Urinary bladder (tissue), 4 donors: Measurements from ENCODE around the gene HAPLN3. TPM values are rescaled to one million over a fixed set of nuclear protein-coding genes. Genes with fewer than 3 reads are reported as not detected.

Source experiments
- DNase-seq: peaks from one replicate; pipeline ENCODE4 v3.0.0-alpha.2; 2015; ENCODE audit errors: extremely low spot score
- H3K27ac ChIP-seq: one replicate; pipeline ENCODE4 v1.5.1; 2013; ENCODE audit warnings: low read depth, mild to moderate bottlenecking, moderate library complexity
- H3K36me3 ChIP-seq: one replicate; pipeline ENCODE4 v1.6.1; 2013; ENCODE audit warnings: mild to moderate bottlenecking, moderate library complexity; ENCODE audit not compliant: insufficient read depth
- H3K4me1 ChIP-seq: one replicate; pipeline ENCODE4 v1.6.1; 2013; ENCODE audit warnings: mild to moderate bottlenecking, moderate library complexity; ENCODE audit not compliant: insufficient read depth
- H3K4me3 ChIP-seq: one replicate; pipeline ENCODE4 v1.5.1; 2013; ENCODE audit warnings: low read depth, low read length
- WGBS: extraction: QIAGEN DNeasy Blood & Tissue Kit; methylation state at CpG from one replicate; pipeline ENCODE4 v1.1.7; 2013; 5-methylcytosine and 5-hydroxymethylcytosine counted together
- polyA plus RNA-seq: library from polyadenylated mRNA; stranded (reverse); fragments of 200-250 nt; gene quantifications from one replicate; pipeline ENCODE4 v1.2.3, GENCODE V29; 2013
- total RNA-seq: library from RNA; depleted of rRNA; stranded (reverse); fragments of >200 nt; gene quantifications from one replicate; pipeline ENCODE4 v1.2.3, GENCODE V29; 2014
- donor health status: healthy with polysubstance abuse.
- donor health status: healthy.

The HAPLN3 gene
- total and polyA plus RNA-seq, 2 donors, result 6.6 to 9.2 TPM

DNA sequence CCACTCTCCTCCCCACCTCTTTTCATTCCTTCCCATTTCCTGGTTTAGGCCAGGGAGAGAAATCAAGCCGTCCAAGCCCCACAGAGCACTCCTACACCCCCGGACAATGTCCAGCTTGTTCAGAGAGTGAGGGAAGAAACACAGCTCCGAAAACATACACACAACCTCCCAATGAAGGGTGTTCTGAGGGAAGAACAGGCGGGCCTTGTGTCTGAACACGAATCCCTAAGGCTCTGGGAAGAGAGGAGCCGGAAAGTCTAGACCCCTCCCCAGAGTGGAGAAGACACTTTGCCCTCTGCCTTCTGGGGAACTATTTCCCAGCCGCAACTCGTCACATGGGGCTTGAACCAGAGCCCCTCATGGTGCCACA is 61.6 kb downstream of the HAPLN3 start:
- no peak overlapping the region for H3K27ac ChIP-seq
- H3K4me3 ChIP-seq, result no peak overlapping the region
- H3K4me1 ChIP-seq, result no peaks in the 10 kb centered on the region
- no peak for DNase-seq
- no peaks in the 10 kb centered on the region for H3K36me3 ChIP-seq
- WGBS, result 57% methylated on average over 8 of the region's 8 CpGs

DNA sequence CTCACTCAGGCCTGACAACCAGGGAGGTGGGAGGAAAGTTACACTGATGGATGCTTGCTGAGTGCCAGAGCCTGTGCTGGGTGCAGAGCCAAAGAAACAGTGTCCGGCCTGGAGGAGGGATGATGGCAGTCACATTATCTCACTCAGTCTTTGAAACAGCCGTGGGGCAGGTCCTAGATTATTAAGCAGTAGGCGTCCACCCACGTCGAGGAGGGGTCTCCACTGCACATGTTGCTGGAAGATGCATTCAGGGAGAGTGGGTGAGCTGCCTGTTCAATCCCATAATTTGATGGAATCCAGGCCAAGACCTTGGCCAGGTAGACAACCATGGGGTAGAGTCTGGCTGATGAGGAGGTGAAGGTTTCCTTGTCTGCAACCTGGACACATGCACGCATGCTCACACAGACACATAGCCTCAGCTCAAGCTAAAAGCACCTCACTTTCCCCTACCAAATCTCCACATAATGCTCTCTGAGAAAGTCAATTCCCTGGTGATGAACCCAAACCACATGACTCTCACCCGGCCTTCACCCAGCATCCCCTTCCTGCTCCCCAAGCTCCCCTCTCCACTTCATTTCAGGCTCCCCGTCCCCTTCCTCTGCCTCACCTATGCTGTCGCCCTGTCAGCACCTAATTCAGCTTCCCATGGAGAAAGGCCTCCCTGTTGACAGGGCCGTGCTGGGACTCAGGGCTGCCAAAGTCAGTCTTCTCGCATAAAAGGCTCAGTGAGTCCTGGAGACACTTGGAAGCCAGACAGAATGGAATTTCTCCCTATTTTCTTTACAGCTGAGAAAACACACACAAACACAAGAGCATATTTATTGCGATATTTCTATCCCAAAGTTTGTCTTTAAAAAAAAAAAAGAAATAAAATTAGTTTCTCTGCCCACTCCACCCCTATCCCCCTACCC is 62.3 kb downstream of the HAPLN3 start:
- Histone ChIP-seq H3K36me3 (no peaks in the 10 kb centered on the region), H3K4me1 (no peaks in the 10 kb centered on the region), H3K27ac (no peak overlapping the region), H3K4me3 (no peak overlapping the region)
- no peak for DNase-seq
- 74% methylated on average over 12 of the region's 12 CpGs for WGBS

DNA sequence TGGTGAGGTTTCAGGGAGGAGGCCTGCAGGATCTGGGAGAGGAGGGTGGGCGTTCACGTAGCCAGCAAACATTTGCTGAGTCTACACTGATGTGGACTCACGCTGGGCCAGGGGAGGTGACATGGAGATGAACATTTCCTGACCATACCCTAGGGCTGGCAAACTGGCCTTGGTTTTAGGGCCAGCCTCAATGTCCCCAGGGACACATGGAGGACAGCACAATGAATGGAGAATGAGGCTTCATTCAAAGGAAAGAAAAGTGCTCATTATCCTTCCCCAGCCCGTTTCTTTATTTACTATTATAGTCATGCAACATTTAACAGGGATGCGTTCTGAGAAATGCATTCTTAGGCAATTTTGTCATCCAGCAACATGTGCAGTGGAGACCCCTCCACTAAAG is 65.3 kb downstream of the HAPLN3 start:
- Histone ChIP-seq H3K27ac (no peak overlapping the region), H3K36me3 (no peaks in the 10 kb centered on the region), H3K4me1 (no peaks in the 10 kb centered on the region), H3K4me3 (no peak overlapping the region)
- no peak for DNase-seq
- WGBS, result 54% methylated on average over 5 of the region's 5 CpGs

DNA sequence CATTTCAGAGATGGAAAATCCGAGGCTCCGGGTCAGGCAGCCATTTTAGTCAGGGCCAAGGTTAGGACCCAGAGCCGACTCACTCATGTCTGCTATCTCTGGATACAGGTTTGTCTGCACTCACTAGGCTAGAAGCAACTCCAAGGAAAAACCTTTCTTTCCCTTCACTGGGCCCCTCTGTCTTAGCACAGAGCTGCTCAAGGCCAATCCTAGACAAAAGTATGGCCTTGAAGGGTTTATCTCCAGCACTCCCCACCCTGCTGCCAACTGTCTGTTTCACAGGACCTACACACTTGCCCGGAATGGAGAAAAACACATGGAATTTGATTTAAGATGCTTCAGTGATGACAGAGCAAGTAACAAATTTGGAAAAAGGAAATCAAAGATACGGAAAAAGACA is 66.6 kb downstream of the HAPLN3 start:
- Histone ChIP-seq H3K27ac (no peak overlapping the region), H3K4me1 (no peaks in the 10 kb centered on the region), H3K4me3 (no peak overlapping the region), H3K36me3 (no peaks in the 10 kb centered on the region)
- 67% methylated on average over 5 of the region's 5 CpGs for WGBS
- no peak for DNase-seq

Other genes starting within 250 kb of the HAPLN3 start
- gene ACAN, start 92.1 kb downstream of the HAPLN3 start, total RNA-seq, result 5.0 TPM
- 0.71 TPM for gene ACAN, start 92.1 kb downstream of the HAPLN3 start, polyA plus RNA-seq
- 47.4 TPM for gene MFGE8, start 17.8 kb upstream of the HAPLN3 start, total RNA-seq
- gene MFGE8, start 17.8 kb upstream of the HAPLN3 start, polyA plus RNA-seq, result 356 TPM
- gene ABHD2, start 192.9 kb upstream of the HAPLN3 start, total RNA-seq, result 41.0 TPM
- gene ABHD2, start 192.9 kb upstream of the HAPLN3 start, polyA plus RNA-seq, result 16.0 TPM